HG03442 (cell line): ENCODE data around the gene NFIX.

Source experiments
- ATAC-seq: cut with Tn5 transposase; IDR thresholded peaks from one replicate; pipeline ENCODE4 v1.9.1; 2021; ENCODE audit warnings: mild to moderate bottlenecking, moderate library complexity; ENCODE audit not compliant: unreplicated experiment

NFIX gene

GRCh38 chr19:13018035-13018914 is 23.0 kb downstream of the NFIX start:
- no peak for ATAC-seq

DNA sequence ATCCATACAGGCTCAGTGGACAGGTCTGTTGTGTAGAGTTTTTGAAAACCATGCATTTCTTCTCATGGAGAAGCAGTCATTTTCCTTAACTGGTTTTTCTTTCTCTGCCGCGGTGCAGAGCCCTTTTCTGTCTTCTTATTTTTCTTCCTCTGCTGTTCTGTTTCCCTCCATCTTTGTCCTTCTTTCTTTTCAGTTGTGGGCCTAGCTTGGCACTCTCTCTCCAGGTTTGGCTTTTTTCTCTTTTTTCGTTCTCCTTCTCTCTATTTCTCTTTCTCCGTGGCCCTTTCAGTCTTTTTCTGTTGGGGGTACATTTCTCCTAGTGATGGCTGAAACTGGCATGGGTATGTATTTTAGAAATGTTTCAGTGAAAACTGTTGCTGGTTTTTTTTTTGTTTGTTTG is 24.1 kb downstream of the NFIX start:
- no peak for ATAC-seq

GRCh38 chr19:13020002-13020414 is 24.7 kb downstream of the NFIX start:
- no peak for ATAC-seq

- ATAC-seq: no peak
These were observed 27.0 kb downstream of the NFIX start for GRCh38 chr19:13022111-13022858.

DNA sequence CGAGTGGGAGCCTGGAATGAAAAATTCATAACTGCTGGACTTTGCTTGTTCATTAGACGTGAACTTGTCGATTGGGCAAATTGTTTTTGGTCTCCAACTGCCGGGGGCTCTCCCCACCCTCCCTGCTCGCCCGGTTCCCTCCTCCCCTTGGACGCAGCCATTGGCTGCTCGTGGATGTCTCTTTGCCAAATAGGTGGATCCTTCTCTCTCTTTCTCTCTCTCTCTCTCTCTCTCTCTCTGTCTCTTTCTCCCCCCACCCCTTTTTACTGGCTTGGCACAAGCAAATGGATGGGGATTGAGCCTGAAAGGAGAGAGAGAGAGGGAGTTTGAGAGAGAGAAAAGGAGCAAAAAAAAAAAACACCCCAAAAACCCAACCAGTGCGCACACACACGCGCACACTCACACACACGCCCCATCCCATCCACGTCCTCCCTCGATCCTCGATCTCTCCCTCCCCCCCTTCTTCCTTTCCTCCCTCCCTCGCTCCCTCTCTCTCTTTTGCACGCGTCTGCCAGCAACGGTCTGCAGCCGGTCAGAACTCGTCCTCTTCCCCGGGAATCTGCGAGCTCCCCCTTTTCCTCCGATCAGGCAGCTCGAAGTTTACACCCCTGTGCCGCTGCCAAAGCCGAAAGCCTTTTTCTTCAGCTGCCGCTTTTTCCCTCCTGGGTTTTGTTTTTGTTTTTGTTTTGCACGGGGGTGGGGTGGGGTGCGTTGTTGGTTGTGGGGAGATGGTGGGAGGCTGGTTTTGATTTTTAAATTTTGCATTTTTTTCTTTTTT is 27.8 kb downstream of the NFIX start:
- ATAC-seq: no peak

DNA sequence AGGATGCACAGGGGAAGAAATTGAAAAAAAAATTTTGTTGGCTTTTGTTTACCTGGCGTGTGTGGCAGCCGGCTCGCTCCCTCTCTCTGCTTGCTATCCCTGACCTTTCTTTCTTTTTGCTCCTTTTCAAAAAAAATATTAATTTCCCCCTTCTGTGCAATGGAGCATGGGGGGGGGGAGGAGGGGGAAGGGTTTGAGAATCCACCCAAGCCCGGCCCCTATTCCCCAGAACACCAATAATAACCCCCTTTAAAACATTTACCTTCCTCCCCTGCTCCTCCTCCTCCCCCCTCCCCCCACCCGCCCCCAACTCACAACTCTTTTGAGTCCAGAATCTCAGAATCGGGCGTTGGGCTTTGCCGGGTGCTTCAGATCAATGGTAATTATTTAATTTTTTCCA is 28.4 kb downstream of the NFIX start:
- no peak for ATAC-seq

DNA sequence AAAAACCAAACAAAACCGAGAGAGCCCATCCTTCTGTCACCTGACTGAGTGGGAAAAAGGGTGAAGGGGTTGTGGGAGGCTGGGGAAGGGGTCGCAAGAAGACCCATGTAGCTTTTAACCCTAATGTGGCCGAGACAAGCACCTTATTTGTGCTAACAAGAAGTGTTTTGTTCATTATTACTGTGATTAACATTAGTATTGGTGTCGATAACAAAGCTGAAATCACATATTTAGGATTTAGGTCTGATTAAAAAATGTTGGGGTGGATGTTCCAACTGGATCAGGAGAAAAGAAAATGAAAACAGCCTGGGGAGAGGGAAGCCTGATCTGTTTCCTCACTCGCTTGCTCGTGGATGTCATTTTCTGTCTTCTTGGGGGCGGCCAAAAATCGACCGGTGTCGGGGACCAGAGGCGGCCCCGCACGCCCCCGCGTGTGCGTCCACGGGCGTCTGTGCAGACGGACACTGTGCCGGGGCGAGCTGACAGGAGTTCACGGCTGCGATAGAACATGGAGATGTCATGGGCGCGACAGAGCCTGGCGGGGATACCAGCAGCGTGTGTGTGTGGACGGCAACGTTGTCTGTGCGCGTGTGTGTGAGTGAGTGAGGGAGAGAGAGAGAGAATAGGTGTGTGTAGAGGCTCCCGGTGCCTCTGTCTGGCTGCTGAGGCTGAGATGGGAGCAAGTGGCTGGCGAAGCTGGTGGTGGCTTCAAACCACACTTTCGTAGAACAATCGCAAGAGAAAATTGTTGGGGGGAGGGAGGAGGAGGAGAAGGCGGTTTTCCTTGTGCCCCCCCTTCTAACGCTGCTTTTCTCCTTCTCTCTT is 29.1 kb downstream of the NFIX start:
- ATAC-seq: no peak

- ATAC-seq: no peak
These were observed 29.8 kb downstream of the NFIX start for GRCh38 chr19:13024951-13025697.

DNA sequence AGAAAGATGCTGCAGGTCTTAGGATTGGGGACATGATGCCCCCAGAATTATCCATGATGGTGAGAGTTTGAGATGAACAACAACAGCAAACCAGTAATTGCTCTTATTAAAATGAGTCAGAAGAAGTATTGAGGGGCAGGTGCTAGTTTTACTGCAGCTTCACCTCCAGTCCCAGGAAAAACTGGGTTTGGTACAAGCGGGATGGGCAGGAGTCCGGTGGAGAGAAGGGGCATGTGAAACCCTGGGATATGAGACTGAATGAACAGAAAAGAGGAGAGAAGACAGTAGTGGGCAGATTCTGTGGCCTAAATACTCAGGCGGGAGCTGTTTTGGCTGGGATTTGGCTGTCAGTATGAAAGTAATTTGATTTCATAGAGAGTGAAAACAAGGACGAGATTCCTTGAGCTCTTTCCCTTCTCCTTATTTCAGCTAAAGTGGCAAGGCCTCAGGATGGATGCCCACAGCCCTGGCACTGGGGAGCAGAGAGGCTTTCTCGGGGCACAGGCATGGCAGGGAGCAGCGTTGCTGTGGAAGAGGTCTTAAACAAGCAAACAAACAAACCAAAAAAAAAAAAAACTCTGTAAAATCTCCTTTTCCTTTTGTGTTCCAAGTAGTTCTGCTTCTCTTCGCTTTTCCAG is 30.7 kb downstream of the NFIX start:
- no peak for ATAC-seq

DNA sequence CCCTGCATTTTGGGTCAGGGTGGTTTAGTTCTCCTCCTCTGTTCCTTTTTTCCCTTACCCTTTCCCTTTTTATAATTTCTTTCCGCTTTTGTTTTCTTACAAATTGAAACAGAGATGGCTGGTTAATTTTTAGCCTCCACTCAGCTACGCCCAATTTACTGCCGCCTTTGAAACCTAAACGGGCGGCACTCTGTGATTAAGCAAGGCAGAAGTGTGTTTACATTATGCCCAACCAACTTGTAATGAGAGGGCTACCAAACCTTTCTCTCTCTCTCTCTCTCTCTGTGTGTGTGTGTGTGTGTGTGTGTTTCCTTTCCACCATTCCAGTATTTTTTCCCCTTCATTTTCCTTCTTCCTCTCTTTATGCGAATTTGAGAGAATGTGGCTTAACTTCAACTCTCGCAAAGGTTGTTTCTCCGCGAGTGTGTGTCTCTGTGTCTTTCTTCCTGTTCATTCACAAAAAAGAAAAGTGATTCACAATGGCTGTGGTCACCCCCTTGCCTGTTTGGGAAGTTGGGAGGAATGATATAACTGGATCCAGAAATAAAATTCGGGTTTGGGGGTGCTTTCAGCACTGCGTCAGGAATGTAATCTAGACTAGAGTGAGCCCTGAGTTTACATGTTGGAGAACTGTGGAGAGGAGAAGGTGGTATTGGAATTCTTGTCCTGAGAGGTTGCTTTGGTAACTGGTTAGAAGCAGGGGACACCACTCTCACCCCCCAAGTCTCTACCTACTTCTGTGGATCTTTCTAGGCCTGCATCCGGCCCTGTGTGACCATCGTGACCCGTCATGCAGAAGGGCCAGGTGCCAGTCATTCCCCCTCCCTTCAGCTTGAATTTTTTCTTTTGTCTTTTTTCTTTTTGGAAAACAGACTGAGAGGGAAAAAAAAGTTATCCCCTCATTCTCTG is 31.4 kb downstream of the NFIX start:
- ATAC-seq: no peak

GRCh38 chr19:13027557-13027956 is 32.3 kb downstream of the NFIX start:
- no peak for ATAC-seq

DNA sequence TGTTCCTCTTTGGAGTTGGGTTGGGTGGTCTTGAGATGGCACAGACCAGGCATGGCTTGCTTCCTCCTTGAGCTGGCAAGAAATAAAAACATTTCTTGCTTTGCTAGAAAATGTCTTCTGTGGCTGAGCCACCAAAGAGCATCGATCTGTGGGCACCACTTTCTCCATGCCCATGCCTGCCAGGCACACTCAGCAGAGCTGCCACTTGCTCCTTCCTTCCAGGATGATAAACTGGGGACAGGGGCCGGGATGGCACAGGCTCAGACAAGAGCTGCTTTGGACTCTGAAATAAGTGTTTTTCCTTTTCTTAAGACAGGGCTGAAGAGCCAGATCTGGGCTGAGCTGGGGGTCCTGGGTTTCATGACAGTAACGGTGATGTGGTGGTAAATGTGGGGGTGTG is 32.8 kb downstream of the NFIX start:
- ATAC-seq: no peak

DNA sequence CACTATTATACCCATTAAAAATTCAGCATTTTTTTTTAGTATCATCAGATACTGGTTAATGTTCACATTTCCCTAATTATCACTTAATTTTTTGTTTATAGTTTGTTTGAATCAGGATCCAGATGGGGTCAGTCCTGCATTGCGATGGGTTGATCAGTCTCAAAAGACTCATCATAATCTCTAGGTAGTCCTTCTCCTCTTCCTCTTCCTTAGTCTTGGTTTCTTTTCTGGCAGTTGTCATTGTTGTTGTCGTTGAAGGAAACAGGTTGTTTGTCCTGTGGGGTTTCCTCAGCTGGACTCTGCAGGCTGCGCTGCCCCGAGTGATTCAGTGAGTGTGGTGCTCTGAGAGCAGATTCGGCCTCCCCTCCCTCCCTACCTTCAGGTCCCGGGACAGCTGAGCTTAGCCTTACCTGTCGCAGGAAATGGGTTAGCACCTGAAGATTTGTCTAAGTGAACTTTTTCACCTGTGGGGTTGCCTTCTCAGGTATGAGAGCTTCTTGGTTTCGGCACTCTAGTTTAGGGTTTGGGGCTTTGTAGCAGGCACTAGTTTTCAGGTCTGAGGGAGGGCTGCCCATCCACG is 34.1 kb downstream of the NFIX start:
- ATAC-seq: no peak

DNA sequence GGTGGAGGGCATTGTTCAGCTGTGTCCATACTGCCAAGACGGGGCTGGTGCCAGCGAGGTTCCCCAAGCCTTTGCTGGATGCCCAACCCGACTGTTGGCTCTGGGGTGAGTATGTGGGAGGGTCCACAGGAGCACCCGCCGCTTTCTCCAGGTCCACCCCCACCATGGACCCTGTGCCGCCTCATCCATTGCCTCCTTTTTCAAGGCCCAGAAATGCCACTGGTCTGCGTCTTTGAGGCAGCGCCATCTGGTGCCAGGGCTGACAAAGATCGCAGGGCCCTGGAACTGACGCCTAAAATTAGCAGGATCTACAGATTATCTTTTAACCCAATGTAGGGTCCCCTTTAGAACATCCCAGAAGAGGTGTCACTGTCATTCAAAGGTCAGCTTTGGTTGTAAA is 34.6 kb downstream of the NFIX start:
- ATAC-seq: no peak

- no peak for ATAC-seq
These were observed 36.8 kb downstream of the NFIX start for GRCh38 chr19:13031917-13032623.

DNA sequence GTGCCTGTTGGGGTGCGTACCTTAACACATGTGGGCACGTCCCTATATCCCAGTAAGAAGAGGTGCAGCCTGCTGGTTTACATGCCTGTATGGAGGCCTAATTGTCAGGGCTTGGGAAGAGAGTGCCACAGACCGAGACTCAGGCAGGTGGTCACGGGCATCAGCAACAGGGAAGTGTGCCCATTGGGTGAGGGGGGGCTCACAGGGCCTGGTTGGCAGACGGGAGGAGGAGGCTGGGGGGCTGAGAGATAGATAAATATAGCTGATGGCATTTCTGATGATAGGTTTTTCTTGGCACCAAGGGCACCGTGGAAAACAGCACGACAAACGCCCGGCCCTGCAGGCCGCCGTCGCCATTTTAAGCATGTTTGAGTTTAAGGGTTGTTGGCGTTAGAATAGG is 37.6 kb downstream of the NFIX start:
- ATAC-seq: no peak

- no peak for ATAC-seq
These were observed 38.0 kb downstream of the NFIX start for GRCh38 chr19:13033244-13033643.
